Fibroblast of skin of right quadriceps (primary cell): ENCODE results near the gene RING1.
A peak's percentile ranks its signal among the peaks of the same experiment; 100 is the strongest.

Source experiments
- DNase-seq: peaks from one replicate; pipeline ENCODE4 v3.0.0-alpha.2; 2013

Gene RING1

GRCh38 chr6:33193619-33194018 lies 14.7 kb upstream of the RING1 start:
- DNase-seq: no peak

DNA sequence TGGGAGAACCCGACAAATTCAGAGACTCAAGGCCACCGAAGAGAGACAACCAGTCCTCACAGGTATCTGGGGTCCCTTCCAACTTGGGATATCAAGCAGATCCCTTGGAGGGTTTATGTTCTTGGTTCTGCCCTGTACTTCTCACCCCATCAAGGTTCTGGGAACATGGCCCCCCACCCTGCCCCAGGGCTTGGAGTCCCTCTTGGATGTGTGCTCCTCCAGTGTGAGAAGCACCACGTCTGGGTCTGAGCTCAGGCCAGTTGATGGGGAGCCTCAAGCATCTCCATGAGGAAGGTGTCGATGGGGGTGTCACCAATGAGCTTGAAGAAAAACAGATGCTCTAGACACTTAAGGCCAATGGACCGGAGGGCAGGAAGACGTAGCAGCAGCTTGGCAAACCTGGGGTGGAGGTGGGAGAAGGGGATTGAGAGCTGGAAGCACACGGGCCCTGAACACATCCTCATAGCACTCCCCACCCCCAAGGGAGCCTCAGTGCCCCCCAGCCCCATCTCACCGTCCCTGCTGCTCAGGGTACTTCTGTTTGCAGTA lies 13.8 kb upstream of the RING1 start:
- no peak for DNase-seq

GRCh38 chr6:33195304-33196165 lies 12.8 kb upstream of the RING1 start:
- no peak for DNase-seq

- DNase-seq: peak; percentile 53
These were observed 10.8 kb upstream of the RING1 start for GRCh38 chr6:33197431-33198048.

DNA sequence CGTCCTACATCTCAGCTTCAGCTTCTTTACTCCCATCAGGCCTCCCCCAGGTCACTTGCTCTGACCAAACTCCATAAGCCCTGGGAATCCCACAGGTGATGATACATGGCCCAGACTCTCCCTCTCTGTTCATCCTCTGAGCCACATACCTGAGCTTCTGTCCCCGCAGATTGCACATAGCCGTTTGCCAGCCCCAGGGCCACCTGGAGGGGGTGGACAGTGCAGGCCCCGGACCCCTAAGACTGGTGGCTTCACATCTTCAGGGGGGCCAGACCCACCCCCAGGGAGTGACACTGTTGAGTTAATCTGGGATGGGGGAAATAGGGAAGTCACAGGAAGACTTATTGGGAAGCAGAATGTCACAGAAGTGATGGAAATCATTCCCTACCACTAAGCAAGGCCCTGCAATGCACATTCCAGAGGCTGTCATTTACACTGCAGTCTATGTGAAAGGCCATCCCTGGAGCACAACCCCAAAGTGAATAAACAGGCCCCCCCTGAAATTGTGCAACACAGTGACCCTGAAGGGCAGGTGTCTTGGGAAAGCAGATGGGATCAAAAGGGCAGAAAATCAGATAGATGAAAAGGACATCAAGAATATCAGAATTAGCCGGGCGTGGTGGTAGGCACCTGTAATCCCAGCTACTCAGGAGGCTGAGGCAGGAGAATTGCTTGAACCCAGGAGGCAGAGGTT lies 10.0 kb upstream of the RING1 start:
- no peak for DNase-seq

- no peak for DNase-seq
These were observed 9.4 kb upstream of the RING1 start for GRCh38 chr6:33198853-33199436.

GRCh38 chr6:33199687-33200218 lies 8.5 kb upstream of the RING1 start:
- DNase-seq: peak; percentile 52

GRCh38 chr6:33200219-33201146 lies 7.8 kb upstream of the RING1 start, which contains the start of the genes RXRB and SLC39A7:
TSS of gene RXRB (minus strand) at chr6:33200665. CDS start at chr6:33200476, 189 bp downstream.
TSS of gene SLC39A7 (plus strand) at chr6:33200867. CDS start at chr6:33201246, 379 bp downstream.
- DNase-seq: peak; percentile 99

- no peak for DNase-seq
These were observed 7.2 kb upstream of the RING1 start for GRCh38 chr6:33201147-33201545.

DNA sequence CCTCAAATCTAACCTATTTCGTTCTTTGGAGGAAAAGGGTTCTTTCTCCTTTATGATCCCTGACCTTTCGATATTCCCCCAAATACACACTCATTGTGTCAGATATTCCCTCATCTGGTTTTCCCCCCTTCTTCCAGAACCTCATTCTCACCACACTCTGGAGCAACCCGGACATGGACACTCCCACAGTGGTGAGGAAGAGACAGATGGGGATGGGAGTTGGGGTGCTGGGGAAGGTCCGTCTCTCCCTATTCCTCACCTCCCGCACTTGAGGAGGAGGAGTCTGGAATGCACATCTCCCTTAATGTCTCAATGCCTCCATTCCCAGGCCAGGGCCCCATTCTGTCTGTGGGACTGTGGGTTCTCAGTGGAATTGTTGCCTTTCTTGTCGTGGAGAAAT lies 6.4 kb upstream of the RING1 start:
- DNase-seq: no peak

DNA sequence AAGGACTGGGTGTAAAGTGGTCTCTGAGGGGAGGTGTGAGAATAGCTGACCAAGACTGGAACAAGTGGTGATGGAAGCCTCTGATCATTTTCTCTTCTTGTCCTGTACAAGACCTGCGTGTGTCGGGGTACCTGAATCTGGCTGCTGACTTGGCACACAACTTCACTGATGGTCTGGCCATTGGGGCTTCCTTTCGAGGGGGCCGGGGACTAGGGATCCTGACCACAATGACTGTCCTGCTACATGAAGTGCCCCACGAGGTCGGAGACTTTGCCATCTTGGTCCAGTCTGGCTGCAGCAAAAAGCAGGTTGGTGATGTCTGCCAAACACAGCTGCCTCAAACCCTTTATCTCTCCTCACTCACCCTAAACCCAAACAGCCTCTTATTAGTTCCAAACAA lies 5.5 kb upstream of the RING1 start:
- DNase-seq: no peak

DNA sequence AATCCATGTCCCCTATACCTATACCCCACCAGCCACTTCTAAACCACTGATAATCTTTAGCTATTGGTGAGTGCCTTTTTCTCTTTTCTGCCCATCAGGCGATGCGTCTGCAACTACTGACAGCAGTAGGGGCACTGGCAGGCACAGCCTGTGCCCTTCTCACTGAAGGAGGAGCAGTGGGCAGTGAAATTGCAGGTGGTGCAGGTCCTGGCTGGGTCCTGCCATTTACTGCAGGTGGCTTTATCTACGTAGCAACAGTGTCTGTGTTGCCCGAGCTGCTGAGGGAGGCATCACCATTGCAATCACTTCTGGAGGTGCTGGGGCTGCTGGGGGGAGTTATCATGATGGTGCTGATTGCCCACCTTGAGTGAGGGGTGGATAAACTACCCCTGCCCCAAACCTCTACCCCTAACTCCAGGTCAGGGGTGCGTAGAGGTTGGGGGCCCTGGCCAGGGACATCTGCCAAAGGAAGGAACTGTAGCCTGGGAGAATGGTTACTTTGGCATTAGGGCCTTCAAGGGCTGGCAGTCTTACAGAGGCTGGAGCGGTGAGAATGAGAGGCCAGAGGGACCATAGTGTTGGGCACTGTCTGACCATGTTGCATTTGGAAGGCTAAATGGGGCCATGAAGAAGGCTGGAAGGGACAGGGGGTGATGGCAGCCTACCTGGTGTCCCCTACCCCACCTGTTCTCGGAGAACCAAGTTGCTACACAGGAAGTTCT lies 4.7 kb upstream of the RING1 start:
- DNase-seq: no peak

GRCh38 chr6:33204165-33204414 lies 4.2 kb upstream of the RING1 start:
- no peak for DNase-seq

DNA sequence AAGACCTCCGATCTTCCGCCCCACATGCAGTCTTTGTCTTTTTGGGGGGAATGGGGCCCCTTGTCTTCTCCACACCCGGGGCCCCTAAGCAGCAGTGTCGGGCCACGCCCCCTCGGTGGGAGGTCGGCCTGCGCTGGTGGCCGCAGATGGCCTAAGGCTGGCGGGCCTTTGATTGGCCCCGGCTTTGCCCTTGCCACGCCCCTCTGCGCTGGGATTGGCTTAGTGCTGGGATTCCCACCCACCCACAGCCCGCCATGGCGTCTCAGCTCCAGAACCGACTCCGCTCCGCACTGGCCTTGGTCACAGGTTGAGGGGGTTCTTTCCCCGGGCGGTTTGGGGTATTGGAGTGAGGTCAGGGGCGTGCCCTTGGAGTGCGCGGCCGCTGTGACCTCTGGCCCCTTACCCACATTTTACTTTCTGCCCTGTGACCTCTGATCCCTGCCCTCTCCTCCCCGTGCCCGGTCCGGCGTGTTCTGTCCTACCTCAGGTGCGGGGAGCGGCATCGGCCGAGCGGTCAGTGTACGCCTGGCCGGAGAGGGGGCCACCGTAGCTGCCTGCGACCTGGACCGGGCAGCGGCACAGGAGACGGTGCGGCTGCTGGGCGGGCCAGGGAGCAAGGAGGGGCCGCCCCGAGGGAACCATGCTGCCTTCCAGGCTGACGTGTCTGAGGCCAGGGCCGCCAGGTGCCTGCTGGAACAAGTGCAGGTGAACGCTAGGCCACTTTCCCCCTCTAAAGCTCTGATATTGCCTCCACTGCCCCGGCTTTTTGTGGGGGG lies 3.7 kb upstream of the RING1 start, which contains the start of gene HSD17B8:
TSS of gene HSD17B8 (plus strand) at position 241 of the 776 bp plus-strand sequence. CDS start at position 255, 14 bp downstream.
- peak; percentile 90 for DNase-seq

GRCh38 chr6:33205191-33206026 lies 2.9 kb upstream of the RING1 start:
- peak; percentile 58 for DNase-seq

DNA sequence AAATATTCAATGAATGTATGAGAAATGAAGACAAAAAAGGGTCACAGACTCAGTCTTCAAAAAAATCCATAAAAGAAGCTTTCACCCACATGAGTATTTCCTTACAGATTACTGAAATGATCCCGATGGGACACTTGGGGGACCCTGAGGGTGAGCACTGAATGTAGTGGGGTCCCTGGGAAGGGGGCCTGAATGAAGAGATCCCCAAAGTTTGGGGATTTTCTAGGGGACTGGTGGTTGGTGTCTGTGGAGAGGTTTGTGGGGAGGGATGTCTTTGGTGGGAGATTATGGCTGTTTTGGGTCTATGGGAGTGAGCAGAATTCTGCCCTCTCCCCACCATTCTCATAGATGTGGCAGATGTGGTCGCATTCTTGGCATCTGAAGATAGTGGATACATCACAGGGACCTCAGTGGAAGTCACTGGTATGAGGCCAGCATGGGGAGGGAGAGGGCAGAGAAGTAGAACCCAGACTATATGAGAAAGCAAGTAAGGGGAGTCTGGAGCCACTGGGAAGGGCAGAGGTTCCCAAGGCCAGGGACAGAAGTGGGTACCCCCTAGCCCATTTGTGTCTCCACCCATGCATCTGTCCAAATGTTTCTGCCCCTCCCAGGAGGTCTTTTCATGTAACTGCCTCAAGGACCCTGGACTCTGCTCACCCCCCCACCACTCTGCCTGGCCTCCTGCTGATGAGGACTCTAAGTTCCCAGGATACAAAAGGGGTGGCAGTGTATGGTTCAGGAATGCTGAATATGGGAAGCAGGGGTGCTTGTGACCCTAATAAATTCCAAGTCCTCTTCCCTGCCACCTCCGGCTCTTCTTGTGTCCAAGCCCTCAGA lies 2.1 kb upstream of the RING1 start:
- DNase-seq: no peak

DNA sequence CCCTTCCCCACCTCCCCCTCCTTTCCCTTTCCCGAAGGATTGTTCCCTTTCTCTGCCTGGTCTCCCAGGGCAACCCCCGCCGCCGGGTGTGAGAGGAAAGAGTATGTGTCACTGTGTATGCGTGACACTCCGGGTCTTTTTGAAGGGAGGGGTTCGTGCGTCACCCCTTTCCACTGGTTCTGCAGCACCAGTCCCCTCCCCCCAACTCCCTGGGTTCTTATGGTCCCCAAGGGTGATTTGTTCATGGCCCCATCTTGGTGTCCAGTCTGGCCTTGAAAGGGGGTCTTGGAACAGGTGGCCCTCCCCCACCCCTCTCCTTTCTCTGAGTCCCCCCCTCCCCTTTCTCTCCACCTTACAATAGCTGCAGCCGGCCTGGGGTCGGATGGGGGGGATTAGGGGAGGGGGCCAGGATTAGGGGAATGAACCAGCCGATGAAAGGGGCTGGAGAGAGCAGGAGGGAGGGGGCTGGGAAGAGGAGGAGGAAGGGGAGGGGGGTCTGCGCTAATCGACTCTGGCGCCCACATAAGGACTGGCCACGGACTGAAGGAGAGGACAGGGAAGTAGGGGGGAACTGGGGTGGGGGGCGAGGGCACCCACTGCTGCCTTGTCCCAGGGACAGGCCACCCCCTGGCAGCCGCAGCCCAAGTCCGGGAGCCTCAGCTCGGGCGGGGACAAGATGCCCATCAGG lies 1.3 kb upstream of the RING1 start:
- DNase-seq: peak; percentile 67
